ENCODE data around the gene KIF26A.

DNA sequence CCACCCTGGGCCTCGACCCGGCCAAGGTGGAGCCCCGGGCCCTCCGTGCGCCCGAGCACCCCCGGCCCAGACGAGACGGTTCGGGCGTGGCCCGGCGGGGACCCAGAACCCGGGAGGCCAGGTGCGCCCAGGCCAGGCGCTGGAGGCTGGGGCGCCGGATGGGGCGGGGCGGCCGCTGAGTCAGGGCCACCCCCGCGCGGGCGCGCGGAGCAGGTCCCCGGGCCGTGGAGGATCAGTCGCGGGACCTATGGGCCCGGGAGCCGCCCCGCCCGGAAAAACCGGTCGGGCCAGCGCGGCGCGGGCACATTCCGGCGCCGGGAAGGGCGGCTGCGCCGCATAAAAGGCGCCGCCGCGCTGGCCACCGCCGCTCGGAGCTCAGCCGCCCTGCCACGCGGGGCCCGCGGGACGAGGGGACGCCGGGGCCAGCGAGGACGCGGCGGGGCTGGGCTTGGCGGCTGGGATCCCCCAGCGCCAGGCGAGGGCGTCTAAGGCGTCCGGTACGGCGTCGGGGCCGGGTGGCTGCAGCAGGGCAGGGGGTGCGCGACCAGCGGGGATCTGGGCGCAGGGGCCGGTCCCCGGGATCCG is 21.5 kb upstream of the KIF26A start:
- TF ChIP-seq CTCF (conservative IDR thresholded peaks at IDR 0.05; ENCODE audit: low read depth, low read length): no peak
- TF ChIP-seq MXI1 (IDR thresholded peaks at IDR 0.05; ENCODE audit: borderline replicate concordance, low read depth, low read length): no peak
- TF ChIP-seq POLR2A (IDR thresholded peaks at IDR 0.05; ENCODE audit: low read depth, low read length): no peak
- no peak for TF ChIP-seq RAD21 (IDR thresholded peaks at IDR 0.05; ENCODE audit: low read length)
- TF ChIP-seq RCOR1 (IDR thresholded peaks at IDR 0.05; ENCODE audit: insufficient replicate concordance, low read length): no peak
- no peak for TF ChIP-seq FOS (IDR thresholded peaks at IDR 0.05; ENCODE audit: low read depth, low read length)
- no peak for TF ChIP-seq MAZ (IDR thresholded peaks at IDR 0.05; ENCODE audit: borderline replicate concordance, low read depth, low read length)
- no peak for TF ChIP-seq BHLHE40 (IDR thresholded peaks at IDR 0.05; ENCODE audit: low read depth, low read length)

Data from IMR-90 (cell line).